Spleen (tissue), 7 donors: ENCODE measurements around the gene SHKBP1.

Experiments used
- CTCF ChIP-seq, 11 experiments: fragments of 200-600 bp in 7 of 11; fragments of 450-650 bp in 4 of 11; sonication (generic) in 4 of 11; IDR thresholded peaks in 8 of 11; conservative IDR thresholded peaks in 3 of 11; 1 replicate in 7 of 11; 2 replicates in 4 of 11; pipeline versions ENCODE4 v1.4.0 to v1.8.0; 2016 to 2021; ENCODE audit warnings: antibody characterized with exemption in 11 of 11, inconsistent platforms in 4 of 11, mild to moderate bottlenecking in 1 of 11
- POLR2AphosphoS5 ChIP-seq, 3 donors: sonication (generic); formaldehyde crosslinking; IDR thresholded peaks; one replicate each; pipeline ENCODE4 v1.5.1; 2017; ENCODE audit warnings: antibody characterized with exemption in 3 of 3
- donor health status: DM: no; HTN: no; CAD: no; lungs with moderate emphysema.
- donor health status: DM: no; HTN: no; CAD: no.
- donor health status: DM: no; HTN: no; CAD: no.

DNA sequence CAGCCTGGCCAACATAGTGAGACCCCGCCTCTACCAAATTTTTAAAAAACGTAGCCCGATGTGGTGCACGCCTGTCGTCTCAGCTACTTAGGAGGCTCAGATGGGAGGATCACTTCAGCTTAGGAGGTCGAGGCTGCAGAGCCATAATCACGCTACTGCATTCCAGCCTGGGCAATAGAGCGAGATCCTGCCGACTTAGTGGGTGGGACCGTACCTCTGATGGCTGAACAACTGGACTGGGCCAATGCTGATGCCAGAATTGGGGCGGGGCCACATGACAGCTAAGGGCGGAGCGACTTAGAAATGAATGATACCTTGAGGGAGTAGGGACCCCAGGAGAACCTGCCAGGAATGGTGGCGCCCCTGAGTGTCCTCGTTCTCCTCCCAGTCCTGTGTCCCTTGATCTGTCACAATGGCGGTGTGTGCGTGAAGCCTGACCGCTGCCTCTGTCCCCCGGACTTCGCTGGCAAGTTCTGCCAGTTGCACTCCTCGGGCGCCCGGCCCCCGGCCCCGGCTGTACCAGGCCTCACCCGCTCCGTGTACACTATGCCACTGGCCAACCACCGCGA, 28.1 kb downstream of the SHKBP1 start:
- TF ChIP-seq POLR2AphosphoS5 (IDR thresholded peaks at IDR 0.05) (no peak), CTCF (IDR thresholded peaks at IDR 0.05 in 8 of 11, conservative IDR thresholded peaks at IDR 0.05 in 3 of 11) (no peak)
